Caco-2 (cell line): ENCODE measurements around the gene HOXB4. TPM values are rescaled to one million over a fixed set of nuclear protein-coding genes. Genes with fewer than 3 reads are reported as not detected.

ENCODE experiments used
- BruUV-seq: library from RNA; stranded (reverse); fragments of 400-500 nt; replicated peaks from 2 replicates; lab custom pipeline; 2021; lab: Mats Ljungman, UMichigan
- CTCF ChIA-PET: fragments of 300-600 bp; sonication (Branson Sonifier 250); formaldehyde crosslinking; loops from one replicate; lab custom pipeline; 2022; ENCODE audit warnings: antibody characterized with exemption; lab: Charles Lee
- POLR2A ChIA-PET: fragments of 300-600 bp; sonication (Branson Sonifier 250); formaldehyde crosslinking; loops from one replicate; lab custom pipeline; 2022; ENCODE audit warnings: antibody characterized with exemption; lab: Charles Lee
- DNase-seq, 2 experiments: peaks; one replicate each; pipeline versions ENCODE4 v3.0.0 to v3.0.0-alpha.2; 2020 to 2022
- H3K27me3 ChIP-seq: replicated peaks from 2 replicates; pipeline ENCODE4 v1.6.0; 2011; ENCODE audit warnings: low read length; ENCODE audit not compliant: control insufficient read depth, insufficient read depth
- H3K36me3 ChIP-seq: 2 replicates; pipeline ENCODE4 v1.5.1; 2011; ENCODE audit warnings: low read length; ENCODE audit not compliant: control insufficient read depth, insufficient read depth
- H3K4me1 ChIP-seq: fragments of 250-450 bp; sonication (Bioruptor Pico); 2 replicates; pipeline ENCODE4 v1.5.1; 2020; ENCODE audit warnings: mild to moderate bottlenecking
- H3K4me3 ChIP-seq: 2 replicates; pipeline ENCODE4 v1.5.1; 2011; ENCODE audit warnings: low read depth, mild to moderate bottlenecking, control low read depth, low read length
- H3K9me3 ChIP-seq: fragments of 250-450 bp; sonication (Bioruptor Pico); 2 replicates; pipeline ENCODE4 v1.5.1; 2020; ENCODE audit warnings: mild to moderate bottlenecking, moderate library complexity
- H3K27ac Mint-ChIP-seq: one replicate; pipeline ENCODE4 v1.8.0; 2022; ENCODE audit warnings: mixed read lengths; ENCODE audit not compliant: unreplicated experiment
- H3K27me3 Mint-ChIP-seq: one replicate; pipeline ENCODE4 v1.8.0; 2022; ENCODE audit warnings: mixed read lengths; ENCODE audit not compliant: insufficient read depth, unreplicated experiment
- H3K36me3 Mint-ChIP-seq: one replicate; pipeline ENCODE4 v1.8.0; 2022; ENCODE audit warnings: mild to moderate bottlenecking, mixed read lengths; ENCODE audit not compliant: insufficient read depth, unreplicated experiment
- H3K4me1 Mint-ChIP-seq: one replicate; pipeline ENCODE4 v1.8.0; 2022; ENCODE audit warnings: low read depth, mixed read lengths; ENCODE audit not compliant: unreplicated experiment
- H3K4me3 Mint-ChIP-seq: one replicate; pipeline ENCODE4 v1.8.0; 2022; ENCODE audit warnings: mild to moderate bottlenecking, moderate library complexity, mixed read lengths; ENCODE audit not compliant: unreplicated experiment
- H3K9me3 Mint-ChIP-seq: one replicate; pipeline ENCODE4 v1.8.0; 2022; ENCODE audit warnings: mixed read lengths; ENCODE audit not compliant: unreplicated experiment
- CTCF ChIP-seq, 2 experiments: fragments of 200-600 bp in 1 of 2; IDR thresholded peaks; 1 replicate in 1 of 2; 2 replicates in 1 of 2; pipeline versions ENCODE4 v1.5.1 to v1.8.0; 2011 to 2022; ENCODE audit warnings: antibody characterized with exemption in 1 of 2, control low read depth in 1 of 2, inconsistent platforms in 1 of 2, low read depth in 1 of 2, low read length in 1 of 2, mild to moderate bottlenecking in 1 of 2, moderate library complexity in 1 of 2; ENCODE audit not compliant: insufficient read depth in 1 of 2, severe bottlenecking in 1 of 2, unreplicated experiment in 1 of 2
- intact Hi-C: fragments of 100-400 bp; cut with micrococcal nuclease; formaldehyde crosslinking; loops from one replicate; pipeline ENCODE4 v1.10.0; 2022; ENCODE audit not compliant: unreplicated experiment
- total RNA-seq: library from RNA; stranded (reverse); gene quantifications from 2 replicates; pipeline ENCODE4 v1.2.3, GENCODE V29; 2022

Gene HOXB4
- total RNA-seq, 1 experiment from 2014 or later, result 3.4 TPM

- ChIA-PET POLR2A (no interaction called here), CTCF (interaction anchor here (0.6 to 0.7 kb wide), 6 partner anchors 12 to 268 kb away, joined by 3 to 11 read pairs (median 4); no protein-coding TSS in a partner anchor)
- Mint-ChIP-seq H3K27me3 (peaks cover 12% of the 10 kb centered on the region), H3K4me3 (no peak overlapping the region), H3K4me1 (peaks cover 35% of the 10 kb centered on the region), H3K9me3 (no peaks in the 10 kb centered on the region), H3K36me3 (peaks cover 5% of the 10 kb centered on the region), H3K27ac (no peak overlapping the region)
- no peaks in the 10 kb centered on the region for H3K9me3 ChIP-seq
- H3K4me1 ChIP-seq, result peaks cover 35% of the 10 kb centered on the region
- BruUV-seq, result no TSS peak
- DNase-seq, result no peak
- H3K4me3 ChIP-seq, result no peak overlapping the region
- intact Hi-C loops, result no loop called here
- no peaks in the 10 kb centered on the region for H3K36me3 ChIP-seq
- no peaks in the 10 kb centered on the region; the same call in 1 of the 2 replicates for H3K27me3 ChIP-seq
- TF ChIP-seq CTCF (IDR thresholded peaks at IDR 0.05; ENCODE audit: insufficient read depth in 1 of 2, low read depth in 1 of 2, low read length in 1 of 2, severe bottlenecking in 1 of 2, unreplicated experiment in 1 of 2), result no peak
These were observed 26.0 kb upstream of the HOXB4 start for GRCh38 chr17:48603959-48604769.

GRCh38 chr17:48601539-48602425, 23.6 kb upstream of the HOXB4 start:
- peak overlapping the region; percentile 74 for H3K4me3 Mint-ChIP-seq
- POLR2A ChIA-PET, result interaction anchor here (0.6 kb wide), 1 partner anchor 8 kb away, joined by 3 read pairs; no protein-coding TSS in a partner anchor
- H3K4me1 Mint-ChIP-seq, result peaks cover 41% of the 10 kb centered on the region
- Histone ChIP-seq H3K9me3 (no peaks in the 10 kb centered on the region), H3K4me3 (peak overlapping the region; percentile 34), H3K27me3 (peaks cover 4% of the 10 kb centered on the region), H3K36me3 (no peaks in the 10 kb centered on the region), H3K4me1 (peaks cover 45% of the 10 kb centered on the region)
- TF ChIP-seq CTCF (IDR thresholded peaks at IDR 0.05; ENCODE audit: insufficient read depth in 1 of 2, low read depth in 1 of 2, low read length in 1 of 2, severe bottlenecking in 1 of 2, unreplicated experiment in 1 of 2), result no peak
- peak; percentile 60 to 77 for DNase-seq
- no TSS peak for BruUV-seq
- CTCF ChIA-PET, result interaction anchor here (0.5 to 2.0 kb wide), 26 partner anchors 8 to 660 kb away, joined by 3 to 28 read pairs (median 4); partner anchors contain the start of genes ATP5MC1, HOXB5, HOXB8 and HOXB9
- no peak overlapping the region for H3K27ac Mint-ChIP-seq
- H3K9me3 Mint-ChIP-seq, result no peaks in the 10 kb centered on the region
- no peaks in the 10 kb centered on the region for H3K36me3 Mint-ChIP-seq
- intact Hi-C loops, result no loop called here
- H3K27me3 Mint-ChIP-seq, result peaks cover 28% of the 10 kb centered on the region

DNA sequence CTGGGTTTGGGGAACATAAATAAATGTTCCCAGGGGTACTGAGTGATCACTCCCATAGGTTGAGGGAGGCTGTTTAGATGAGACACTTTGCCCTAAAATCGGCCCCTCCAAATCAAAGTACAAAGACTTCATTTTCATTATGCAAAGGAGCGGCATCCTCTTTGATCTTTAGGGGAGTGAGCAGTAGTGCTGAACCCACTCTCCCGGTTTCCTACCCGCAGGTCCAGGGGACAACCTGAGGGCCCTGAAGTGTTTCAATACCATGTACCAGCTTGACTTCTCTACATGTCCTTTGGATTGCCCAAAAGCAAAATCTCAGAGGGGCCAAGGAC, 23.0 kb upstream of the HOXB4 start:
- Histone ChIP-seq H3K27me3 (peaks cover 4% of the 10 kb centered on the region), H3K4me3 (no peak overlapping the region), H3K36me3 (no peaks in the 10 kb centered on the region), H3K4me1 (peaks cover 45% of the 10 kb centered on the region), H3K9me3 (no peaks in the 10 kb centered on the region)
- Mint-ChIP-seq H3K9me3 (no peaks in the 10 kb centered on the region), H3K4me3 (no peak overlapping the region), H3K4me1 (peaks cover 41% of the 10 kb centered on the region), H3K36me3 (no peaks in the 10 kb centered on the region), H3K27me3 (peaks cover 28% of the 10 kb centered on the region), H3K27ac (no peak overlapping the region)
- POLR2A ChIA-PET, result interaction anchor here (0.6 kb wide), 1 partner anchor 9 kb away, joined by 3 read pairs; no protein-coding TSS in a partner anchor
- CTCF ChIA-PET, result interaction anchor here (0.5 to 2.0 kb wide), 21 partner anchors 8 to 659 kb away, joined by 3 to 28 read pairs (median 3); partner anchors contain the start of genes ATP5MC1, HOXB5, HOXB8 and HOXB9
- no peak for TF ChIP-seq CTCF (IDR thresholded peaks at IDR 0.05; ENCODE audit: insufficient read depth in 1 of 2, low read depth in 1 of 2, low read length in 1 of 2, severe bottlenecking in 1 of 2, unreplicated experiment in 1 of 2)
- DNase-seq, result no peak
- intact Hi-C loops, result no loop called here
- BruUV-seq, result no TSS peak
